SK-N-MC (cell line): Measurements from ENCODE around the gene SZRD1.

ENCODE experiments used
- DNase-seq: peaks from one replicate; pipeline ENCODE4 v3.0.0-alpha.2; 2011; ENCODE audit warnings: low read depth, low spot score
- H3K27ac ChIP-seq: fragments of 200-600 bp; sonication (generic); 2 replicates; pipeline ENCODE4 v1.5.1; 2016; ENCODE audit warnings: mixed run types
- H3K36me3 ChIP-seq: fragments of 200-600 bp; sonication (generic); 2 replicates; pipeline ENCODE4 v1.6.1; 2017; ENCODE audit warnings: antibody characterized with exemption, low read length, mixed read lengths; ENCODE audit not compliant: insufficient read depth
- H3K4me3 ChIP-seq: fragments of 200-600 bp; sonication (generic); 2 replicates; pipeline ENCODE4 v1.5.1; 2016
- H3K9ac ChIP-seq: fragments of 200-600 bp; sonication (generic); 2 replicates; pipeline ENCODE4 v1.8.0; 2017; ENCODE audit warnings: mixed run types, mixed read lengths; ENCODE audit not compliant: insufficient read length
- H3K9me3 ChIP-seq: fragments of 200-600 bp; sonication (generic); 2 replicates; pipeline ENCODE4 v1.6.1; 2017; ENCODE audit warnings: low read depth, mild to moderate bottlenecking, antibody characterized with exemption, low read length, moderate library complexity, mixed read lengths
- EZH2 ChIP-seq: fragments of 200-600 bp; sonication (generic); IDR thresholded peaks from one replicate; pipeline ENCODE4 v1.6.1; 2017; ENCODE audit warnings: antibody characterized with exemption
- FOXP2 ChIP-seq: optimal IDR thresholded peaks from 2 replicates; pipeline ENCODE3; 2011; ENCODE audit warnings: mild to moderate bottlenecking, moderate library complexity; ENCODE audit not compliant: insufficient read depth; ENCODE audit errors: extremely low read length, control extremely low read depth
- POLR2AphosphoS5 ChIP-seq: IDR thresholded peaks from 2 replicates; pipeline ENCODE4 v1.6.1; 2012; ENCODE audit warnings: mild to moderate bottlenecking, low read depth, low read length, borderline replicate concordance

SZRD1 gene

DNA sequence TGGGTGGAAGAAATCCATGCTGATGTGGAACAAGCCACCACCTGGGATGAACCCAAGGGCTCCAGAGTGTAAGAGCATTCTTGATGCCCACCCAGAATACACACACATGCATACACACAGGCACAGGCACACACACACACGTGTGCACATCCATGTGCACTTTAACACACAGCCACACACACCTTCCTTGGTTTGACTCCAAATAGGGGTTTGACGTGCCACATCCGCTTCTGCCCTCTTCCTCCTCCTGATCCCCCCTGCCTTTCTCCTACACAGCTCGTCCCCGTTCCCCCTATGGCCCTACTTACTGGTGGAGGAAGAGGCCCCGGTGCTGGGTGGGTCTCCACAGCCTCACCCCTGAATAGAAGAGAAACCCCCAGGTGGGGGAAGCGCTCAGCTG lies 54.2 kb downstream of the SZRD1 start:
- H3K36me3 ChIP-seq: no peaks in the 10 kb centered on the region
- no peak overlapping the region for H3K9ac ChIP-seq
- TF ChIP-seq EZH2 (no peak), POLR2AphosphoS5 (no peak), FOXP2 (no peak)
- no peak overlapping the region for H3K27ac ChIP-seq
- no peak for DNase-seq
- no peaks in the 10 kb centered on the region for H3K9me3 ChIP-seq
- no peak overlapping the region for H3K4me3 ChIP-seq

DNA sequence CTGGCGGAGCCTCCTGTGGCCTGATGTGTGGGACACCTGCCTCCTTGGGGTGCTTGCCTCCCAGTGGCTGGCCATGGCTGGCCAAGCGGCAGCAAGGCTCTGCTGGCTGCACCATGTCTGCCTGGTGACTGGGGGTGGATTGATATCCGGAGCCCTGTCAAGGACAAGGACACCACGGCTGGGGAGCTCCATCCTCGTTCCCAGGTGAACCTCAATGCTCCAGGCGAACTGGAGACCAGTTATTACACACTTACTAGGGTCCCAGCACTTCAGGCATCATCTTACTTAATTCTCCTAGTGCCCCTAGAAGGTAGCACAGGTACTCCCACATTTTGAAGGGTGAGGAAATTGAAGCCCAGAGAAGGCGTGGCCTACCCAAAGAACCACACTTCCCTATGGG lies 55.0 kb downstream of the SZRD1 start:
- TF ChIP-seq FOXP2 (no peak), POLR2AphosphoS5 (no peak), EZH2 (no peak)
- H3K9ac ChIP-seq: no peak overlapping the region
- no peaks in the 10 kb centered on the region for H3K9me3 ChIP-seq

DNA sequence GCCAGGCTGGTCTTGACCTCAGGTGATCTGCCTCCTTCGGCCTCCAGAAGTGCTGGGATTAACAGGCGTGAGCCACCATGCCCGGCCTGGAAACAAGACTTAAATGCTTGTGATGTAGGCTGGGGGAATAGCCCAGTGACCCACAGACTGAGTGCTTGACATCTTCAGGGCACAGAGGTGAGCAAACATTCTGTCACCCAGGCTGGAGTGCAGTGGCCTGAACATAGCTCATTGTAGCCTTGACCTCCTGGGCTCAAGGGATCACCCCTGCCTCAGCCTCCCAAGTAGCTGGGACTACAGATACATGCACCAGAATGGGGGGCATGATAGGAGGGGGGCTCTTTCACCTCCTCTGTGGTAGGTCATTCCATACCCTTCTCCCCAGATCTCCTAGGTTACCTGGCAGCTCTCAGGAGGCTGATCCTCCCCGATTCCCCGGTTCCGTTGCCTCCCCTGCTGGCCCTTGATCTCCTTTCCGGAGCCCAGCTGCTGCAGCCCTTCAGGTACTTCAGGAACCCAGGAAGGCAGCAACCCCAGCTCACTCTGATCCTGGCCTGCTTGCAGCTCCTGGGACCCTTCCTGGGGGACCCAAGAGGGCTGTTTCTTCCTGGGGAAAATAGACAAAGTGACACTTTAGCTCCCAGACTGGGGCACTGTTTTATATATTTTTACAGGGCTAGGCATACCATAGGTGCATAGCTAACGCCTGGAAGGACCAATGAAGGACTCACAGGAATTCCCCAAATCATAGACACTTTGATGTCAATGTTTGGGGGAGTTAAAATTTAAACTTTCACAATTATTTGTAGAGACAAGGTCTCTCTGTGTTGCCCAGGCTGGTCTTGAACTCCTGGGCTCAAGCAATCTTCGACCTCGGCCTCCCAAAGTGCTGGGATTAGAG lies 58.3 kb downstream of the SZRD1 start:
- DNase-seq: no peak
- Histone ChIP-seq H3K9me3 (no peaks in the 10 kb centered on the region), H3K4me3 (no peak overlapping the region), H3K9ac (no peak overlapping the region), H3K27ac (no peak overlapping the region), H3K36me3 (no peaks in the 10 kb centered on the region)
- TF ChIP-seq EZH2 (no peak), FOXP2 (no peak)

More for the DNA sequence above, 55.0 kb downstream of the SZRD1 start:
- no peaks in the 10 kb centered on the region for H3K36me3 ChIP-seq
- H3K27ac ChIP-seq: no peak overlapping the region
- no peak overlapping the region for H3K4me3 ChIP-seq
- no peak for DNase-seq

DNA sequence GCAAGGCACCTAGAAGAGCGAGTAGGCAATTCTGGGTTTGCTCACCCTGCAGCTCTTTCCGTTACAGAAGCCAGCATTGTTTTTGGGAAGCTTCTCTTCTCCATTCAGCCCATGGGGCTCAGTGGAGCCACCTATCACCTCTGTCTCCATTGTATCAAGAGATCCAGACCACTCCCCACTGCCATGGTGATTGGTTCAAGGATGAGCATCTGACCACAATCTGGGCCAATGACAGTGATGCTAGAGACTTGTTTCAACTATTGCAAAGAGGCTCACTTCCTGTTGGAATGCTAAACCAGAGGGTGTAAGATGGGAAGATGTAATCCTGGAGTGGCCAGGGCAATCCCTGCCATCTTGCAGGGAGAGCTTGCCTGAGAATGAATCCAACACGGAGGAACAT lies 63.6 kb downstream of the SZRD1 start:
- no peak overlapping the region for H3K4me3 ChIP-seq
- DNase-seq: no peak
- no peaks in the 10 kb centered on the region for H3K36me3 ChIP-seq
- H3K9me3 ChIP-seq: no peaks in the 10 kb centered on the region
- H3K27ac ChIP-seq: no peak overlapping the region
- no peak for TF ChIP-seq FOXP2
- TF ChIP-seq POLR2AphosphoS5: no peak
- no peak for TF ChIP-seq EZH2
- H3K9ac ChIP-seq: no peak overlapping the region

DNA sequence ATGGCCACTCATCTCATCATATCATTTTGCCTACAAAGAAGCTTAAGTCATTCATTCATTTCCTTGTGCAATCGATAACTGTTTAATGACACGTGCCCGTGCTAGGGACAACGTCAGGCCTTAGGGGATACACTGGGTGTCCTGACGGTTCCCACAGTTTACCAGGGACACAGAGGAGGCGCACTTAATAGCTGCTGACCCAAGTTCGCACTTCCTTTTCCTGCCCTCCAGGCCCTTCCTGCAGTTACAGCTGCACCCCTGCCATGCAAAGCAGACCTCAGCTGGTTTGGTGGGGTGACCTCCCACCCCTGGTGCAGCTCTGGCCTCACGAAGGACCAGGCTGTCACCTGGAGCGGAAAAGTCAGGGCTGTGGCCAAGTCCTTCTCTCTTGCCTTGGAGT lies 66.0 kb downstream of the SZRD1 start:
- no peak overlapping the region for H3K9ac ChIP-seq
- no peaks in the 10 kb centered on the region for H3K36me3 ChIP-seq
- H3K9me3 ChIP-seq: no peaks in the 10 kb centered on the region
- DNase-seq: no peak
- no peak overlapping the region for H3K4me3 ChIP-seq
- no peak for TF ChIP-seq EZH2
- no peak for TF ChIP-seq FOXP2
- no peak for TF ChIP-seq POLR2AphosphoS5
- no peak overlapping the region for H3K27ac ChIP-seq

- TF ChIP-seq EZH2 (no peak), FOXP2 (no peak), POLR2AphosphoS5 (no peak)
- no peaks in the 10 kb centered on the region for H3K36me3 ChIP-seq
- no peaks in the 10 kb centered on the region for H3K9me3 ChIP-seq
- no peak overlapping the region for H3K4me3 ChIP-seq
- H3K27ac ChIP-seq: no peak overlapping the region
- no peak for DNase-seq
- no peak overlapping the region for H3K9ac ChIP-seq
Observed at GRCh38 chr1:16434007-16434406, 67.0 kb downstream of the SZRD1 start.

DNA sequence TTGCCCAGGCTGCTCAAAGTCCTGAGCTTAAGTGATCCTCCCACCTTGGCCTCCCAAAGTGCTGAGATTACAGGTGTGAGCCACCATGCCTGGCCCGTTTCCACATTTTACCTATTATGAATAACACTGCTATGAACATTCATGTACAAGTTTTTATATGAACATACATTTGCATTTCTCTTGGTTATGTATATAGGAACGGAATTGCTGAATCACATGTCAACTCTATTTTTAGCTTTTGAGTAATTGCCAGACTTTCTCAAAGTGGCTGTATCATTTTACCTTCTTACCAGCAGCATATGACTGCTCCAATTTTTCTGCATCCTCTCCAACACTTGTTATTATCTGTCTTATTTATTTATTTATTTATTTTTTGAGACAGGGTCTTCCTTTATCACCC lies 67.5 kb downstream of the SZRD1 start:
- no peaks in the 10 kb centered on the region for H3K9me3 ChIP-seq
- no peak overlapping the region for H3K27ac ChIP-seq
- no peak overlapping the region for H3K4me3 ChIP-seq
- no peaks in the 10 kb centered on the region for H3K36me3 ChIP-seq
- H3K9ac ChIP-seq: no peak overlapping the region
- no peak for TF ChIP-seq FOXP2
- no peak for TF ChIP-seq POLR2AphosphoS5
- no peak for TF ChIP-seq EZH2
- no peak for DNase-seq

- Histone ChIP-seq H3K27ac (no peak within 1 kb of the TSS), H3K9ac (no peak within 1 kb of the TSS)
Observed at GRCh38 chr1:16436946-16437474, 70.0 kb downstream of the SZRD1 start, which contains the start of gene SPATA21. Gene SPATA21, minus strand, starts transcription at chr1:16437424. Its CDS starts 6,053 bp downstream, at chr1:16431371.

More at GRCh38 chr1:16436946-16437474, 70.0 kb downstream of the SZRD1 start, which contains the start of gene SPATA21:
- Histone ChIP-seq H3K36me3 (no peaks in the 10 kb centered on the region), H3K4me3 (no peak within 1 kb of the TSS), H3K9me3 (no peaks in the 10 kb centered on the region)
- no peak for DNase-seq
- no peak for TF ChIP-seq EZH2
- TF ChIP-seq POLR2AphosphoS5: no peak
